Measurements from ENCODE around the gene ALDH1A1.

The ALDH1A1 gene

DNA sequence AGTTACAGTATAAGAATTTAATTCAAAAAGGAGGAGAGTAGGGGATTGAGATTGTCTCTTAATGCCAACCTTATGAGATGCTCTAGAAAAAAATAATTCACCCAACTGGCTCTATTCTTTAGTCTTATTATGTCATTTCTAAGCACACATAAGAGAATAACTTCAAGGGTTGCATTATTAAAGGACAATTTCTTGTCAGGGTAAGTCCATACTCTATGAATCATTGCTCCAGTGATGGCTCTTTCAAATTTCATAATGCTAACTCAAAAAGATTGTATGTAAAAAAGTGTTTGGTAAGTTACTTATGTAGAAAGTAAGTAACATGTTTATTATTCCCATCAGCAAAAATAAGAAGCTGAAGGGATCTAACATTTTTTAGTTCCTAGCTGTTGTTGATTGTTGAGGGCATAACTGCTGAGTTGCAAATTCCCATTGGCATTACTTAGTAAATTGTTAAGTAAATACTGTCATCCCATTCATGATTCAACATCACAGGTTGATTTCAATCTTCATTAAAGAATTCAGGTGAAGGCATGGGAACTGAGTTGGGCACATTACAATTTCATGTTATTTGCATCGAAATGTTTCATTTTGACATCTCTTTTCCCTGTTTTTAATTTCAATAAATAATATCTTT lies 28.6 kb downstream of the ALDH1A1 start:
- no peak for TF ChIP-seq ISL1 (CRISPR knock-in tag; IDR thresholded peaks at IDR 0.05)
- TF ChIP-seq ZNF565 (CRISPR knock-in tag; conservative IDR thresholded peaks at IDR 0.05; ENCODE audit: low read depth) = no peak
- TF ChIP-seq TOX (CRISPR knock-in tag; IDR thresholded peaks at IDR 0.05; ENCODE audit: borderline replicate concordance) = no peak
- TF ChIP-seq PPARA (CRISPR knock-in tag; IDR thresholded peaks at IDR 0.05; ENCODE audit: borderline replicate concordance) = no peak
- TF ChIP-seq ESRRG (CRISPR knock-in tag; IDR thresholded peaks at IDR 0.05) = no peak
- no peak for TF ChIP-seq OSR1 (CRISPR knock-in tag; IDR thresholded peaks at IDR 0.05)
- TF ChIP-seq, protein P1, sequence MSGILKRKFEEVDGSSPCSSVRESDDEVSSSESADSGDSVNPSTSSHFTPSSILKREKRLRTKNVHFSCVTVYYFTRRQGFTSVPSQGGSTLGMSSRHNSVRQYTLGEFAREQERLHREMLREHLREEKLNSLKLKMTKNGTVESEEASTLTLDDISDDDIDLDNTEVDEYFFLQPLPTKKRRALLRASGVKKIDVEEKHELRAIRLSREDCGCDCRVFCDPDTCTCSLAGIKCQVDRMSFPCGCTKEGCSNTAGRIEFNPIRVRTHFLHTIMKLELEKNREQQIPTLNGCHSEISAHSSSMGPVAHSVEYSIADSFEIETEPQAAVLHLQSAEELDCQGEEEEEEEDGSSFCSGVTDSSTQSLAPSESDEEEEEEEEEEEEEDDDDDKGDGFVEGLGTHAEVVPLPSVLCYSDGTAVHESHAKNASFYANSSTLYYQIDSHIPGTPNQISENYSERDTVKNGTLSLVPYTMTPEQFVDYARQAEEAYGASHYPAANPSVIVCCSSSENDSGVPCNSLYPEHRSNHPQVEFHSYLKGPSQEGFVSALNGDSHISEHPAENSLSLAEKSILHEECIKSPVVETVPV (CRISPR knock-in tag; IDR thresholded peaks at IDR 0.05) = no peak
- TF ChIP-seq, protein P2, sequence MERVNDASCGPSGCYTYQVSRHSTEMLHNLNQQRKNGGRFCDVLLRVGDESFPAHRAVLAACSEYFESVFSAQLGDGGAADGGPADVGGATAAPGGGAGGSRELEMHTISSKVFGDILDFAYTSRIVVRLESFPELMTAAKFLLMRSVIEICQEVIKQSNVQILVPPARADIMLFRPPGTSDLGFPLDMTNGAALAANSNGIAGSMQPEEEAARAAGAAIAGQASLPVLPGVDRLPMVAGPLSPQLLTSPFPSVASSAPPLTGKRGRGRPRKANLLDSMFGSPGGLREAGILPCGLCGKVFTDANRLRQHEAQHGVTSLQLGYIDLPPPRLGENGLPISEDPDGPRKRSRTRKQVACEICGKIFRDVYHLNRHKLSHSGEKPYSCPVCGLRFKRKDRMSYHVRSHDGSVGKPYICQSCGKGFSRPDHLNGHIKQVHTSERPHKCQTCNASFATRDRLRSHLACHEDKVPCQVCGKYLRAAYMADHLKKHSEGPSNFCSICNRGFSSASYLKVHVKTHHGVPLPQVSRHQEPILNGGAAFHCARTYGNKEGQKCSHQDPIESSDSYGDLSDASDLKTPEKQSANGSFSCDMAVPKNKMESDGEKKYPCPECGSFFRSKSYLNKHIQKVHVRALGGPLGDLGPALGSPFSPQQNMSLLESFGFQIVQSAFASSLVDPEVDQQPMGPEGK (CRISPR knock-in tag; IDR thresholded peaks at IDR 0.05; ENCODE audit: borderline replicate concordance) = no peak
- no peak for TF ChIP-seq CSDC2 (CRISPR knock-in tag; IDR thresholded peaks at IDR 0.05)
- no peak for TF ChIP-seq ZNF70 (CRISPR knock-in tag; IDR thresholded peaks at IDR 0.05)
- no peak for TF ChIP-seq RARB (CRISPR knock-in tag; IDR thresholded peaks at IDR 0.05)
- no peak for TF ChIP-seq GLIS3 (CRISPR knock-in tag; IDR thresholded peaks at IDR 0.05)
- no peak for ATAC-seq

GRCh38 chr9:72923077-72923476 lies 29.8 kb downstream of the ALDH1A1 start:
- ATAC-seq = no peak
- no peak for TF ChIP-seq ZFP30 (CRISPR knock-in tag; IDR thresholded peaks at IDR 0.05)
- no peak for TF ChIP-seq TCF4 (CRISPR knock-in tag; IDR thresholded peaks at IDR 0.05; ENCODE audit: borderline replicate concordance)
- no peak for TF ChIP-seq GLIS3 (CRISPR knock-in tag; IDR thresholded peaks at IDR 0.05)
- TF ChIP-seq POU6F1 (CRISPR knock-in tag; IDR thresholded peaks at IDR 0.05; ENCODE audit: borderline replicate concordance, low read depth) = no peak
- TF ChIP-seq OSR1 (CRISPR knock-in tag; IDR thresholded peaks at IDR 0.05) = no peak
- TF ChIP-seq, protein P1 (CRISPR knock-in tag; IDR thresholded peaks at IDR 0.05) = no peak
- no peak for TF ChIP-seq RARB (CRISPR knock-in tag; IDR thresholded peaks at IDR 0.05)
- TF ChIP-seq ISL1 (CRISPR knock-in tag; IDR thresholded peaks at IDR 0.05) = no peak
- TF ChIP-seq PPARA (CRISPR knock-in tag; IDR thresholded peaks at IDR 0.05; ENCODE audit: borderline replicate concordance) = no peak
- no peak for TF ChIP-seq SNAI2 (CRISPR knock-in tag; IDR thresholded peaks at IDR 0.05)

DNA sequence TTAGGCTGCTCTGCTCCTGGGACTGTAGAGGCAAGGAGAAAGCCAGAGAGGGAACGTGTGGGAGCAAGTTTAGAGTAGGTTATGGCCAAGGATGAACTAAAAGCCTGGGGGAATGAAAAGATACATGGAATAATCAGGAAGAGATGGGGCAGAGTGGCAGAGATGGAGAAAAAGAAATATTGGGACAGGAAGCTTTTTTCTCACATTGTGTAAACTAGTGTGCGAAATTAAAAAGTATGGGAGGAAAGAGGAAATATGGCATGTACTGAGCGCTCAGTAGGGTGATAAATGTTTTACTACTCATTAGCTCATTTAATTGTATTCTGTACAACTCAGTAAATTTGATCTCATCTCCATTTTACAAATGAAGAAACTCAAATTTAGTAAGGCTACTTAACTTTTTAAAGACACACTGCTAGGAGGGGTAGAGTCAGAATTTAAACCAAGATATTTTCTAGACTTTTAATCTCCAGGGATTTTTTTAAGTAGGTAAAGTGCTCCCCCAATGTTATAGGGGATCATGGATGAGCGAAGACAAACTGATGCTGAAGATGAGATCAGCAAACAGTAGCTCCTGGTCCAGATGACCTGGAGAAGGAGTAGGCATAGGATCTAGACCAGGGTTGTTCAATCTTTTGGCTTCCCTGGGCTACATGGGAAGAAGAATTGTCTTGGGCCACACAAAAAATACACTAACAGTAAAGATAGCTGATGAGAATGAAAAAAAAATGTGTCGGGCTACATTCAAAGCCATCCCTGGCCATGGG lies 30.8 kb downstream of the ALDH1A1 start:
- no peak for ATAC-seq
- no peak for TF ChIP-seq ZFP3 (CRISPR knock-in tag; IDR thresholded peaks at IDR 0.05)
- no peak for TF ChIP-seq SNAI2 (CRISPR knock-in tag; IDR thresholded peaks at IDR 0.05)
- TF ChIP-seq, protein P3, sequence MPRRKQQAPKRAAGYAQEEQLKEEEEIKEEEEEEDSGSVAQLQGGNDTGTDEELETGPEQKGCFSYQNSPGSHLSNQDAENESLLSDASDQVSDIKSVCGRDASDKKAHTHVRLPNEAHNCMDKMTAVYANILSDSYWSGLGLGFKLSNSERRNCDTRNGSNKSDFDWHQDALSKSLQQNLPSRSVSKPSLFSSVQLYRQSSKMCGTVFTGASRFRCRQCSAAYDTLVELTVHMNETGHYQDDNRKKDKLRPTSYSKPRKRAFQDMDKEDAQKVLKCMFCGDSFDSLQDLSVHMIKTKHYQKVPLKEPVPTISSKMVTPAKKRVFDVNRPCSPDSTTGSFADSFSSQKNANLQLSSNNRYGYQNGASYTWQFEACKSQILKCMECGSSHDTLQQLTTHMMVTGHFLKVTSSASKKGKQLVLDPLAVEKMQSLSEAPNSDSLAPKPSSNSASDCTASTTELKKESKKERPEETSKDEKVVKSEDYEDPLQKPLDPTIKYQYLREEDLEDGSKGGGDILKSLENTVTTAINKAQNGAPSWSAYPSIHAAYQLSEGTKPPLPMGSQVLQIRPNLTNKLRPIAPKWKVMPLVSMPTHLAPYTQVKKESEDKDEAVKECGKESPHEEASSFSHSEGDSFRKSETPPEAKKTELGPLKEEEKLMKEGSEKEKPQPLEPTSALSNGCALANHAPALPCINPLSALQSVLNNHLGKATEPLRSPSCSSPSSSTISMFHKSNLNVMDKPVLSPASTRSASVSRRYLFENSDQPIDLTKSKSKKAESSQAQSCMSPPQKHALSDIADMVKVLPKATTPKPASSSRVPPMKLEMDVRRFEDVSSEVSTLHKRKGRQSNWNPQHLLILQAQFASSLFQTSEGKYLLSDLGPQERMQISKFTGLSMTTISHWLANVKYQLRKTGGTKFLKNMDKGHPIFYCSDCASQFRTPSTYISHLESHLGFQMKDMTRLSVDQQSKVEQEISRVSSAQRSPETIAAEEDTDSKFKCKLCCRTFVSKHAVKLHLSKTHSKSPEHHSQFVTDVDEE (CRISPR knock-in tag; IDR thresholded peaks at IDR 0.05) = no peak
- no peak for TF ChIP-seq ESRRG (CRISPR knock-in tag; IDR thresholded peaks at IDR 0.05)
- TF ChIP-seq ZNF8 (CRISPR knock-in tag; IDR thresholded peaks at IDR 0.05) = no peak
- TF ChIP-seq TCF4 (CRISPR knock-in tag; IDR thresholded peaks at IDR 0.05; ENCODE audit: borderline replicate concordance) = no peak
- TF ChIP-seq ZC3H10 (CRISPR knock-in tag; IDR thresholded peaks at IDR 0.05) = no peak
- no peak for TF ChIP-seq BACH2 (CRISPR knock-in tag; IDR thresholded peaks at IDR 0.05; ENCODE audit: borderline replicate concordance)
- no peak for TF ChIP-seq ZNF70 (CRISPR knock-in tag; IDR thresholded peaks at IDR 0.05)
